HG03045 (cell line): ENCODE results near the gene NFKBIZ.
"Not testable (repeated sequence)": the region's sequence is repeated elsewhere in the genome, so short reads cannot be mapped to it uniquely, and the experiment has no call there.

Experiments
- ATAC-seq: cut with Tn5 transposase; IDR thresholded peaks from one replicate; pipeline ENCODE4 v1.9.1; 2021; ENCODE audit warnings: mild to moderate bottlenecking, moderate library complexity; ENCODE audit not compliant: unreplicated experiment

Gene NFKBIZ

GRCh38 chr3:101850246-101851051, 1.1 kb downstream of the NFKBIZ start:
- peak; percentile 20 for ATAC-seq

GRCh38 chr3:101851072-101851770, 1.9 kb downstream of the NFKBIZ start:
- no peak for ATAC-seq

- ATAC-seq = no peak
These were observed 2.8 kb downstream of the NFKBIZ start for GRCh38 chr3:101851850-101852714.

GRCh38 chr3:101852983-101853840, 3.9 kb downstream of the NFKBIZ start:
- no peak for ATAC-seq

- ATAC-seq = no peak
These were observed 4.7 kb downstream of the NFKBIZ start for GRCh38 chr3:101853982-101854381.

- no peak for ATAC-seq
These were observed 5.4 kb downstream of the NFKBIZ start for GRCh38 chr3:101854608-101855304.

GRCh38 chr3:101857301-101857741, 8.0 kb downstream of the NFKBIZ start:
- no peak for ATAC-seq

GRCh38 chr3:101858464-101859030, 9.2 kb downstream of the NFKBIZ start:
- no peak for ATAC-seq

- no peak for ATAC-seq
These were observed 10.7 kb downstream of the NFKBIZ start for GRCh38 chr3:101859882-101860448.

- ATAC-seq = peak; percentile 52
These were observed 12.0 kb downstream of the NFKBIZ start for GRCh38 chr3:101861212-101861788.

- peak; percentile 3 for ATAC-seq
These were observed 12.6 kb downstream of the NFKBIZ start for GRCh38 chr3:101861789-101862415.

GRCh38 chr3:101862416-101863165, 13.3 kb downstream of the NFKBIZ start:
- no peak for ATAC-seq

- ATAC-seq = not testable (repeated sequence)
These were observed 15.6 kb downstream of the NFKBIZ start for GRCh38 chr3:101864926-101865325.

- ATAC-seq = no peak
These were observed 16.6 kb downstream of the NFKBIZ start for GRCh38 chr3:101865751-101866509.

- no peak for ATAC-seq
These were observed 18.2 kb downstream of the NFKBIZ start for GRCh38 chr3:101867511-101867910.

GRCh38 chr3:101867996-101868395, 18.7 kb downstream of the NFKBIZ start:
- no peak for ATAC-seq
